GM10847 (cell line): ENCODE data around the gene COL4A1.

Source experiments
- POLR2A ChIP-seq: IDR thresholded peaks from 2 replicates; pipeline ENCODE4 v1.6.1; 2011; ENCODE audit not compliant: insufficient read length; ENCODE audit errors: extremely low read depth

Gene COL4A1

GRCh38 chr13:110261166-110262081 is 45.5 kb downstream of the COL4A1 start:
- TF ChIP-seq POLR2A: no peak

GRCh38 chr13:110259651-110260050 is 47.3 kb downstream of the COL4A1 start:
- no peak for TF ChIP-seq POLR2A

GRCh38 chr13:110258876-110259631 is 47.9 kb downstream of the COL4A1 start:
- TF ChIP-seq POLR2A: no peak

- TF ChIP-seq POLR2A: no peak
Observed at GRCh38 chr13:110257408-110257807, 49.5 kb downstream of the COL4A1 start.

GRCh38 chr13:110256126-110256905 is 50.6 kb downstream of the COL4A1 start:
- no peak for TF ChIP-seq POLR2A

GRCh38 chr13:110254751-110255553 is 52.0 kb downstream of the COL4A1 start:
- TF ChIP-seq POLR2A: no peak

- TF ChIP-seq POLR2A: no peak
Observed at GRCh38 chr13:110254151-110254679, 52.7 kb downstream of the COL4A1 start.

- no peak for TF ChIP-seq POLR2A
Observed at GRCh38 chr13:110251193-110251819, 55.7 kb downstream of the COL4A1 start.

GRCh38 chr13:110250258-110250891 is 56.6 kb downstream of the COL4A1 start:
- TF ChIP-seq POLR2A: no peak

- no peak for TF ChIP-seq POLR2A
Observed at GRCh38 chr13:110249326-110249725, 57.6 kb downstream of the COL4A1 start.

- TF ChIP-seq POLR2A: no peak
Observed at GRCh38 chr13:110248449-110249143, 58.4 kb downstream of the COL4A1 start.

GRCh38 chr13:110246530-110246929 is 60.4 kb downstream of the COL4A1 start:
- TF ChIP-seq POLR2A: no peak

- TF ChIP-seq POLR2A: no peak
Observed at GRCh38 chr13:110245416-110245899, 61.5 kb downstream of the COL4A1 start.
